Loucy (cell line): ENCODE data around the gene TAGAP.

Experiments
- H2AFZ ChIP-seq: fragments of 200-600 bp; sonication (generic); 2 replicates; pipeline ENCODE4 v1.6.0; 2016; ENCODE audit warnings: antibody characterized with exemption, mild to moderate bottlenecking, low read length, moderate library complexity
- H3F3A ChIP-seq: fragments of 200-600 bp; 2 replicates; pipeline ENCODE4 v1.6.0; 2016; ENCODE audit warnings: antibody characterized with exemption, low read depth, mild to moderate bottlenecking
- H3K27me3 ChIP-seq: fragments of 200-600 bp; sonication (generic); 2 replicates; pipeline ENCODE4 v1.6.1; 2014; ENCODE audit warnings: low read length, mild to moderate bottlenecking; ENCODE audit not compliant: insufficient read depth, poor library complexity, severe bottlenecking
- H3K36me3 ChIP-seq: fragments of 200-600 bp; sonication (generic); 2 replicates; pipeline ENCODE4 v1.6.1; 2016; ENCODE audit warnings: low read length; ENCODE audit not compliant: insufficient read depth
- H3K4me1 ChIP-seq: fragments of 200-600 bp; sonication (generic); 2 replicates; pipeline ENCODE4 v1.5.1; 2014; ENCODE audit warnings: low read length, mild to moderate bottlenecking; ENCODE audit not compliant: insufficient read depth, poor library complexity, severe bottlenecking
- H3K4me2 ChIP-seq: fragments of 200-600 bp; sonication (generic); 2 replicates; pipeline ENCODE4 v1.6.0; 2014; ENCODE audit warnings: antibody characterized with exemption, low read length, low read depth, mild to moderate bottlenecking; ENCODE audit not compliant: poor library complexity, severe bottlenecking
- H3K4me3 ChIP-seq: fragments of 200-600 bp; sonication (generic); 2 replicates; pipeline ENCODE4 v1.5.1; 2014; ENCODE audit warnings: low read length, mild to moderate bottlenecking, mixed read lengths; ENCODE audit not compliant: poor library complexity, severe bottlenecking
- H3K79me2 ChIP-seq: fragments of 200-600 bp; sonication (generic); 2 replicates; pipeline ENCODE4 v1.6.1; 2014; ENCODE audit warnings: low read length; ENCODE audit not compliant: insufficient read depth
- H3K9ac ChIP-seq: fragments of 200-600 bp; sonication (generic); 2 replicates; pipeline ENCODE4 v1.6.0; 2014; ENCODE audit warnings: mild to moderate bottlenecking, low read depth, low read length, moderate library complexity; ENCODE audit not compliant: poor library complexity, severe bottlenecking
- H3K9me2 ChIP-seq: fragments of 200-600 bp; sonication (generic); replicated peaks from 2 replicates; pipeline ENCODE4 v1.6.1; 2016; ENCODE audit warnings: low read depth, low read length, mixed read lengths
- H3K9me3 ChIP-seq: fragments of 200-600 bp; sonication (generic); 2 replicates; pipeline ENCODE4 v1.6.1; 2014; ENCODE audit warnings: mild to moderate bottlenecking, antibody characterized with exemption, low read length, low read depth; ENCODE audit not compliant: insufficient read depth
- H4K20me1 ChIP-seq: fragments of 200-600 bp; sonication (generic); 2 replicates; pipeline ENCODE4 v1.6.0; 2014; ENCODE audit warnings: antibody characterized with exemption, low read length, mild to moderate bottlenecking; ENCODE audit not compliant: insufficient read depth, poor library complexity, severe bottlenecking
- CTCF ChIP-seq: fragments of 200-600 bp; sonication (generic); conservative IDR thresholded peaks from 2 replicates; pipeline ENCODE4 v1.5.1; 2014; ENCODE audit warnings: mild to moderate bottlenecking, antibody characterized with exemption, low read length
- EZH2phosphoT487 ChIP-seq: fragments of 200-600 bp; IDR thresholded peaks from 2 replicates; pipeline ENCODE4 v1.6.1; 2018; ENCODE audit warnings: antibody characterized with exemption, mild to moderate bottlenecking, moderate library complexity, borderline replicate concordance

TAGAP gene

GRCh38 chr6:159043251-159043650 lies 1.5 kb downstream of the TAGAP start:
- H3K27me3 ChIP-seq, result no peaks in the 10 kb centered on the region
- 0 out of 2 replicates have a peak, but pooled peaks cover 3% of the 10 kb centered on the region for H3K79me2 ChIP-seq

GRCh38 chr6:159042826-159043181 lies 2.0 kb downstream of the TAGAP start:
- Histone ChIP-seq H3K9me2 (no peaks in the 10 kb centered on the region), H3K9me3 (no peaks in the 10 kb centered on the region), H3K27me3 (no peaks in the 10 kb centered on the region), H2AFZ (peak overlapping the region; percentile 75), H3K4me1 (peaks cover 53% of the 10 kb centered on the region), H3K4me2 (peak overlapping the region; percentile 97), H4K20me1 (peaks cover 4% of the 10 kb centered on the region), H3K79me2 (0 out of 2 replicates have a peak, but pooled peaks cover 3% of the 10 kb centered on the region), H3K36me3 (peaks cover 10% of the 10 kb centered on the region; the same call in 1 of the 2 replicates), H3F3A (no peaks in the 10 kb centered on the region), H3K9ac (peak overlapping the region; percentile 64), H3K4me3 (peak overlapping the region; percentile 72)
- TF ChIP-seq CTCF (no peak), EZH2phosphoT487 (no peak)

More at GRCh38 chr6:159043251-159043650, 1.5 kb downstream of the TAGAP start:
- peak overlapping the region; percentile 72 for H3K4me3 ChIP-seq
- peaks cover 4% of the 10 kb centered on the region for H4K20me1 ChIP-seq
- no peaks in the 10 kb centered on the region for H3F3A ChIP-seq
- peak overlapping the region; percentile 75; the same call in 1 of the 2 replicates for H2AFZ ChIP-seq
- no peaks in the 10 kb centered on the region for H3K9me2 ChIP-seq
- H3K4me2 ChIP-seq, result peak overlapping the region; percentile 97
- H3K9me3 ChIP-seq, result no peaks in the 10 kb centered on the region
- peak overlapping the region; percentile 64 for H3K9ac ChIP-seq
- TF ChIP-seq CTCF, result no peak
- TF ChIP-seq EZH2phosphoT487, result no peak
- peaks cover 7% of the 10 kb centered on the region; the same call in 1 of the 2 replicates for H3K36me3 ChIP-seq
- H3K4me1 ChIP-seq, result peaks cover 53% of the 10 kb centered on the region

- Histone ChIP-seq H3K4me3 (peak overlapping the region; percentile 72), H3K9me3 (no peaks in the 10 kb centered on the region), H3K79me2 (0 out of 2 replicates have a peak, but pooled peaks cover 3% of the 10 kb centered on the region), H3K9ac (peak overlapping the region; percentile 64), H3K27me3 (no peaks in the 10 kb centered on the region), H3K4me2 (peak overlapping the region; percentile 97), H3K4me1 (peaks cover 53% of the 10 kb centered on the region), H3K9me2 (no peaks in the 10 kb centered on the region), H3F3A (no peaks in the 10 kb centered on the region), H4K20me1 (peaks cover 4% of the 10 kb centered on the region), H3K36me3 (peaks cover 12% of the 10 kb centered on the region; the same call in 1 of the 2 replicates), H2AFZ (peak overlapping the region; percentile 75)
- no peak for TF ChIP-seq EZH2phosphoT487
- peak; percentile 98 for TF ChIP-seq CTCF
These were observed 2.6 kb downstream of the TAGAP start for GRCh38 chr6:159042003-159042825.
